Measurements from ENCODE around the gene PCDHGB5.
A peak's percentile ranks its signal among the peaks of the same experiment; 100 is the strongest.

DNA sequence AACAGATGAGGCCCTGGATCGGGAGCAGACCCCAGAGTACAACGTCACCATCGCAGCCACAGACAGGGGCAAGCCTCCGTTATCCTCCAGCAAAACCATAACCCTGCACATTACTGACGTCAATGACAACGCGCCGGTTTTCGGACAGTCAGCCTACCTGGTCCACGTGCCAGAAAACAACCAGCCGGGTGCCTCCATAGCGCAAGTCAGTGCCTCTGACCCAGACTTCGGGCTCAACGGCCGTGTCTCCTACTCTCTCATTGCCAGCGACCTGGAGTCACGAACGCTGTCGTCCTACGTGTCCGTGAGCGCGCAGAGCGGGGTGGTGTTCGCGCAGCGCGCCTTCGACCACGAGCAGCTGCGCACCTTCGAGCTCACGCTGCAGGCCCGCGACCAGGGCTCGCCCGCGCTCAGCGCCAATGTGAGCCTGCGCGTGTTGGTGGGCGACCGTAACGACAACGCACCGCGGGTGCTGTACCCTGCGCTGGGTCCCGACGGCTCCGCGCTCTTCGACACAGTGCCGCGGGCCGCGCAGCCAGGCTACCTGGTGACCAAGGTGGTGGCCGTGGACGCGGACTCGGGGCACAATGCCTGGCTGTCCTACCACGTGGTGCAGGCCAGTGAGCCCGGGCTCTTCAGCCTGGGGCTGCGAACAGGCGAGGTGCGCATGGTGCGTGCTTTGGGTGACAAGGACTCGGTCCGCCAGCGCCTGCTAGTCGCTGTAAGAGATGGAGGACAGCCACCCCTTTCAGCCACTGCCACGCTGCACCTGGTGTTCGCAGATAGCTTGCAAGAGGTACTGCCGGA, 21.5 kb downstream of the PCDHGB5 start:
- no peak for TF ChIP-seq CTCF (IDR thresholded peaks at IDR 0.05; ENCODE audit: extremely low read depth in 1 of 2, insufficient read depth in 1 of 2, low read depth in 1 of 2, low read length in 2 of 2)
- no peak for TF ChIP-seq POLR2A (IDR thresholded peaks at IDR 0.05; ENCODE audit: low read depth, low read length)
- TF ChIP-seq, protein P1, sequence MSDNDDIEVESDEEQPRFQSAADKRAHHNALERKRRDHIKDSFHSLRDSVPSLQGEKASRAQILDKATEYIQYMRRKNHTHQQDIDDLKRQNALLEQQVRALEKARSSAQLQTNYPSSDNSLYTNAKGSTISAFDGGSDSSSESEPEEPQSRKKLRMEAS (IDR thresholded peaks at IDR 0.05; ENCODE audit: insufficient read depth, insufficient read length), result no peak
- no peak for TF ChIP-seq POLR2AphosphoS5 (IDR thresholded peaks at IDR 0.05; ENCODE audit: insufficient read depth, low read depth, low read length)
- peak; percentile 93 for TF ChIP-seq EZH2 (IDR thresholded peaks at IDR 0.05; ENCODE audit: borderline replicate concordance, low read depth, low read length, severe bottlenecking)
